ENCODE data around the gene SMIM21.

SMIM21 gene

GRCh38 chr18:75405351-75405750 is 22.2 kb downstream of the SMIM21 start:
- POLR2A ChIA-PET, result no interaction called here
- no peak for DNase-seq (ENCODE audit: extremely low spot score)
- CTCF ChIA-PET, result no interaction called here

GRCh38 chr18:75400366-75400765 is 27.1 kb downstream of the SMIM21 start:
- no peak for TF ChIP-seq CTCF (IDR thresholded peaks at IDR 0.05; ENCODE audit: control extremely low read depth, extremely low read depth, low read depth, missing control alignments)
- no peak for DNase-seq (ENCODE audit: extremely low spot score)
- ChIA-PET POLR2A (no interaction called here), CTCF (no interaction called here)

More at GRCh38 chr18:75405351-75405750, 22.2 kb downstream of the SMIM21 start:
- TF ChIP-seq CTCF (IDR thresholded peaks at IDR 0.05; ENCODE audit: control extremely low read depth, extremely low read depth, low read depth, missing control alignments), result no peak

GRCh38 chr18:75395137-75395536 is 32.4 kb downstream of the SMIM21 start:
- POLR2A ChIA-PET, result no interaction called here
- TF ChIP-seq CTCF (IDR thresholded peaks at IDR 0.05; ENCODE audit: control extremely low read depth, extremely low read depth, low read depth, missing control alignments), result no peak
- CTCF ChIA-PET, result no interaction called here
- no peak for DNase-seq (ENCODE audit: extremely low spot score)

- POLR2A ChIA-PET, result no interaction called here
- DNase-seq (ENCODE audit: extremely low spot score), result no peak
- CTCF ChIA-PET, result no interaction called here
- TF ChIP-seq CTCF (IDR thresholded peaks at IDR 0.05; ENCODE audit: control extremely low read depth, extremely low read depth, low read depth, missing control alignments), result no peak
Measured at GRCh38 chr18:75393721-75394120, 33.8 kb downstream of the SMIM21 start.

GRCh38 chr18:75392226-75392578 is 35.3 kb downstream of the SMIM21 start:
- ChIA-PET CTCF (no interaction called here), POLR2A (no interaction called here)
- no peak for DNase-seq (ENCODE audit: extremely low spot score)
- no peak for TF ChIP-seq CTCF (IDR thresholded peaks at IDR 0.05; ENCODE audit: control extremely low read depth, extremely low read depth, low read depth, missing control alignments)

- POLR2A ChIA-PET, result no interaction called here
- TF ChIP-seq CTCF (IDR thresholded peaks at IDR 0.05; ENCODE audit: control extremely low read depth, extremely low read depth, low read depth, missing control alignments), result no peak
- DNase-seq (ENCODE audit: extremely low spot score), result no peak
- CTCF ChIA-PET, result no interaction called here
Measured at GRCh38 chr18:75391279-75392225, 36.0 kb downstream of the SMIM21 start.

Measured in GM10248 (cell line).